ENCODE results near the gene IL3. TPM values are rescaled to one million over a fixed set of nuclear protein-coding genes. Genes with fewer than 3 reads are reported as not detected.

IL3 gene
- total RNA-seq, result not detected in 2 replicates

DNA sequence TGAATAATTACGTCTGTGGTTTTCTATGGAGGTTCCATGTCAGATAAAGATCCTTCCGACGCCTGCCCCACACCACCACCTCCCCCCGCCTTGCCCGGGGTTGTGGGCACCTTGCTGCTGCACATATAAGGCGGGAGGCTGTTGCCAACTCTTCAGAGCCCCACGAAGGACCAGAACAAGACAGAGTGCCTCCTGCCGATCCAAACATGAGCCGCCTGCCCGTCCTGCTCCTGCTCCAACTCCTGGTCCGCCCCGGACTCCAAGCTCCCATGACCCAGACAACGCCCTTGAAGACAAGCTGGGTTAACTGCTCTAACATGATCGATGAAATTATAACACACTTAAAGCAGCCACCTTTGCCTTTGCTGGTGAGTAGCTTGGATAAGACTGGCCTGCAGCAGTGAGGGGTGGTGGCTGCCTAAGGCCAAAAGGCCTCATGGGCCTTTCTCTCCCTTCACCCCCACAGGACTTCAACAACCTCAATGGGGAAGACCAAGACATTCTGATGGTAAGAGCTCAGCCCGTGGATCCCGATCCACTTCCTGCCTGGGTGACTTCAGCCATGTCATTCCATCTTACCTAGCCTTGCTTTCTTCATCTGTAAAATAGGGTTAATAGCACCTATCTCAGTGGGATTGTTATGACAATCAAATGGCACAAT lies at the start of gene IL3:
TSS of gene IL3 (plus strand) at position 155 of the 661 bp plus-strand sequence. CDS start at position 207, 52 bp downstream.

DNA sequence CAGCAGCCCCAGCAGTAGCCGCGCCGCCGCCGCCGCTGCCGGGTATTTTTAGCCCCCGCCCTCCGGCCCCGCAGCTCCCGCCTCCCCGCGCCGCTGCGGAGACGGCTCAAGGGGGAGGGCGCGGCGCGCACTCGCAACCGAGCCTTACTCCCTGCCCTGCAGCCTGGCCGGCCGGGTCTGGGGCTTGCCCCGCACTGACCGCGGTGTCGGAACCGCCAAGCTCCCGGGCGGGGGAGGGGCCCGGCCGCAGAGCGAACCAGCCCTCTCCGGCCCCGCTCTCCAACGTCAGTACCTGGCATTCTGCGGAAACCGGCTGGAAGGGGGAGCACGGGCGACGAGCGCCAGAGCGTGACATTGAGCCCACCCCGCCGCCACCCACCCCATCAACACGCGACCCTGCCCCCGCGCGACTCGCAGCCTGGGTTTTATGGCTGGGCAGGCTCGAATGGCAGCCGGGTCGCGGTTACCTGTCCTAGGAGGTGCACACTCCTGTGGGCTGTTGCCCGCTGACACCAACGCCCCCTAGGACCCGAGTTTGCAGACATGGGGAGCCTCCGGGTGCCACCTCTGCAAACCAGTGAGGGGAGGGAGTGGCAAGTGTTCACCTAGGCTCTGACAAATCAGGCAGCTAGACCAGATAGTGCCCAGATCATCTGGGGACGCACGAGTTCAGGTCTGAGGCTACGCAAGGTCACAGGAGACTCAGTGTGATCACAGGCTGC lies 48.7 kb upstream of the IL3 start, which contains the start of gene ACSL6:
TSS of gene ACSL6 (minus strand) at position 37 of the 722 bp plus-strand sequence. CDS start 105 bp downstream, outside the sequence.

DNA sequence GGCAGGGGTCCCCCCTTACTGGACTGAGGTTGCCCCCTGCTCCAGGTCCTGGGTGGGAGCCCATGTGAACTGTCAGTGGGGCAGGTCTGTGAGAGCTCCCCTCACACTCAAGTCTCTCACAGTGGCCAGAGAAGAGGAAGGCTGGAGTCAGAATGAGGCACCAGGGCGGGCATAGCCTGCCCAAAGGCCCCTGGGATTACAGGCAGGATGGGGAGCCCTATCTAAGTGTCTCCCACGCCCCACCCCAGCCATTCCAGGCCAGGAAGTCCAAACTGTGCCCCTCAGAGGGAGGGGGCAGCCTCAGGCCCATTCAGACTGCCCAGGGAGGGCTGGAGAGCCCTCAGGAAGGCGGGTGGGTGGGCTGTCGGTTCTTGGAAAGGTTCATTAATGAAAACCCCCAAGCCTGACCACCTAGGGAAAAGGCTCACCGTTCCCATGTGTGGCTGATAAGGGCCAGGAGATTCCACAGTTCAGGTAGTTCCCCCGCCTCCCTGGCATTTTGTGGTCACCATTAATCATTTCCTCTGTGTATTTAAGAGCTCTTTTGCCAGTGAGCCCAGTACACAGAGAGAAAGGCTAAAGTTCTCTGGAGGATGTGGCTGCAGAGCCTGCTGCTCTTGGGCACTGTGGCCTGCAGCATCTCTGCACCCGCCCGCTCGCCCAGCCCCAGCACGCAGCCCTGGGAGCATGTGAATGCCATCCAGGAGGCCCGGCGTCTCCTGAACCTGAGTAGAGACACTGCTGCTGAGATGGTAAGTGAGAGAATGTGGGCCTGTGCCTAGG lies 13.0 kb downstream of the IL3 start, which contains the start of gene CSF2:
TSS of gene CSF2 (plus strand) at position 559 of the 783 bp plus-strand sequence. CDS start at position 594, 35 bp downstream.

Small RNA genes within 50 kb of the gene (small RNA-seq; reads per million reads assigned to genes)
- gene RF00285, result not detected

Other genes starting within 250 kb of the IL3 start
- gene MEIKIN, start 115.0 kb upstream of the IL3 start, total RNA-seq, result not detected in 2 replicates
- under 0.01 and 0.32 TPM in 2 replicates for gene ACSL6, start 49.0 kb upstream of the IL3 start, total RNA-seq
- gene CSF2, start 13.1 kb downstream of the IL3 start, total RNA-seq, result not detected in 2 replicates
- 181 and 200 TPM in 2 replicates for gene P4HA2, start 167.2 kb downstream of the IL3 start, total RNA-seq
- gene PDLIM4, start 197.0 kb downstream of the IL3 start, total RNA-seq, result 65.0 and 78.2 TPM in 2 replicates
- gene SLC22A4, start 233.7 kb downstream of the IL3 start, total RNA-seq, result 13.5 and 17.0 TPM in 2 replicates

All from hair follicle dermal papilla cell (primary cell).